Measurements from ENCODE around the gene DMRTB1.

Gene DMRTB1

GRCh38 chr1:53485478-53486394, 26.5 kb downstream of the DMRTB1 start:
- DNase-seq (ENCODE audit: low read depth): no peak

- no peak for DNase-seq (ENCODE audit: low read depth)
Observed at GRCh38 chr1:53486395-53487026, 27.3 kb downstream of the DMRTB1 start.

GRCh38 chr1:53490351-53490750, 31.2 kb downstream of the DMRTB1 start:
- DNase-seq (ENCODE audit: low read depth): no peak

- DNase-seq (ENCODE audit: low read depth): no peak
Observed at GRCh38 chr1:53495633-53496345, 36.6 kb downstream of the DMRTB1 start.

GRCh38 chr1:53498555-53499131, 39.4 kb downstream of the DMRTB1 start:
- no peak for DNase-seq (ENCODE audit: low read depth)

- DNase-seq (ENCODE audit: low read depth): no peak
Observed at GRCh38 chr1:53499257-53500203, 40.3 kb downstream of the DMRTB1 start.

GRCh38 chr1:53500204-53501064, 41.2 kb downstream of the DMRTB1 start:
- DNase-seq (ENCODE audit: low read depth): no peak

- DNase-seq (ENCODE audit: low read depth): no peak
Observed at GRCh38 chr1:53501065-53502005, 42.1 kb downstream of the DMRTB1 start.

GRCh38 chr1:53502641-53503432, 43.6 kb downstream of the DMRTB1 start:
- no peak for DNase-seq (ENCODE audit: low read depth)

- no peak for DNase-seq (ENCODE audit: low read depth)
Observed at GRCh38 chr1:53503433-53504217, 44.4 kb downstream of the DMRTB1 start.

- no peak for DNase-seq (ENCODE audit: low read depth)
Observed at GRCh38 chr1:53504901-53505300, 45.7 kb downstream of the DMRTB1 start.

- DNase-seq (ENCODE audit: low read depth): no peak
Observed at GRCh38 chr1:53505401-53505800, 46.2 kb downstream of the DMRTB1 start.

- DNase-seq (ENCODE audit: low read depth): no peak
Observed at GRCh38 chr1:53505891-53506290, 46.7 kb downstream of the DMRTB1 start.

GRCh38 chr1:53506355-53507050, 47.3 kb downstream of the DMRTB1 start:
- no peak for DNase-seq (ENCODE audit: low read depth)

- no peak for DNase-seq (ENCODE audit: low read depth)
Observed at GRCh38 chr1:53507116-53507820, 48.1 kb downstream of the DMRTB1 start.

Data from GM04503 (cell line).